Liver (tissue), 9 donors: ENCODE results near the gene PPP1R1B. TPM values are rescaled to one million over a fixed set of nuclear protein-coding genes. Genes with fewer than 3 reads are reported as not detected.

Source experiments
- DNase-seq: peaks from one replicate; pipeline ENCODE4 v3.0.0-alpha.2; 2017; ENCODE audit warnings: low spot score
- H3K27ac ChIP-seq, 2 donors: one replicate each; pipeline ENCODE4 v1.7.0; 2013; ENCODE audit warnings: inconsistent platforms in 2 of 2, low read length in 2 of 2, control low read depth in 1 of 2, low read depth in 1 of 2, mild to moderate bottlenecking in 1 of 2
- H3K27me3 ChIP-seq, 4 donors: one replicate each; pipeline versions ENCODE4 v1.6.1 to v1.7.0; 2013; ENCODE audit warnings: low read length in 3 of 4, inconsistent platforms in 1 of 4, mild to moderate bottlenecking in 1 of 4, moderate library complexity in 1 of 4; ENCODE audit not compliant: control insufficient read depth in 4 of 4, insufficient read depth in 4 of 4
- H3K36me3 ChIP-seq, 4 donors: one replicate each; pipeline versions ENCODE4 v1.6.1 to v1.7.0; 2013; ENCODE audit warnings: low read length in 3 of 4, mild to moderate bottlenecking in 3 of 4, low read depth in 1 of 4, moderate library complexity in 1 of 4; ENCODE audit not compliant: control insufficient read depth in 4 of 4, insufficient read depth in 3 of 4
- H3K4me1 ChIP-seq, 4 donors: one replicate each; pipeline versions ENCODE4 v1.6.1 to v1.7.0; 2013; ENCODE audit warnings: low read length in 3 of 4, mild to moderate bottlenecking in 3 of 4, moderate library complexity in 1 of 4; ENCODE audit not compliant: control insufficient read depth in 4 of 4, insufficient read depth in 4 of 4
- H3K4me3 ChIP-seq, 3 donors: one replicate each; pipeline versions ENCODE4 v1.6.1 to v1.7.0; 2013; ENCODE audit warnings: low read length in 3 of 3, control low read depth in 1 of 3, low read depth in 1 of 3, mild to moderate bottlenecking in 1 of 3
- H3K9ac ChIP-seq, 2 donors: one replicate each; pipeline ENCODE4 v1.7.0; 2013; ENCODE audit warnings: low read length in 2 of 2, mild to moderate bottlenecking in 2 of 2, moderate library complexity in 2 of 2, control low read depth in 1 of 2, low read depth in 1 of 2
- H3K9me3 ChIP-seq, 4 donors: one replicate each; pipeline versions ENCODE4 v1.6.1 to v1.7.0; 2013; ENCODE audit warnings: low read length in 3 of 4; ENCODE audit not compliant: control insufficient read depth in 4 of 4
- EGR1 ChIP-seq, 2 donors: IDR thresholded peaks; 2 replicates each; pipeline ENCODE4 v1.6.1; 2016 to 2018; ENCODE audit warnings: antibody characterized with exemption in 2 of 2, low read depth in 2 of 2
- FOXA1 ChIP-seq: IDR thresholded peaks from 2 replicates; pipeline ENCODE4 v1.6.1; 2016; ENCODE audit warnings: antibody characterized with exemption
- FOXA2 ChIP-seq: IDR thresholded peaks from 2 replicates; pipeline ENCODE4 v1.6.1; 2016; ENCODE audit warnings: antibody characterized with exemption
- GABPA ChIP-seq, 2 donors: IDR thresholded peaks in 1 of 2; conservative IDR thresholded peaks in 1 of 2; 2 replicates each; pipeline ENCODE4 v1.6.1; 2016; ENCODE audit warnings: antibody characterized with exemption in 2 of 2, mild to moderate bottlenecking in 1 of 2, moderate library complexity in 1 of 2
- HNF4A ChIP-seq, 2 donors: conservative IDR thresholded peaks; 2 replicates each; pipeline ENCODE4 v1.6.1; 2016; ENCODE audit warnings: antibody characterized with exemption in 2 of 2, mild to moderate bottlenecking in 2 of 2
- HNF4G ChIP-seq: IDR thresholded peaks from 2 replicates; pipeline ENCODE4 v1.6.1; 2016; ENCODE audit warnings: antibody characterized with exemption
- JUND ChIP-seq, 2 donors: IDR thresholded peaks; 2 replicates each; pipeline ENCODE4 v1.6.1; 2016; ENCODE audit warnings: antibody characterized with exemption in 2 of 2
- NR2F2 ChIP-seq: IDR thresholded peaks from 2 replicates; pipeline ENCODE4 v1.6.1; 2016; ENCODE audit warnings: antibody characterized with exemption
- RAD21 ChIP-seq, 2 donors: IDR thresholded peaks; 2 replicates each; pipeline ENCODE4 v1.6.1; 2016; ENCODE audit warnings: antibody characterized with exemption in 2 of 2, mild to moderate bottlenecking in 2 of 2
- SP1 ChIP-seq: IDR thresholded peaks from 2 replicates; pipeline ENCODE4 v1.6.1; 2018; ENCODE audit warnings: antibody characterized with exemption, mild to moderate bottlenecking
- YY1 ChIP-seq: IDR thresholded peaks from 2 replicates; pipeline ENCODE4 v1.6.1; 2016; ENCODE audit warnings: antibody characterized with exemption, mild to moderate bottlenecking
- WGBS: extraction: QIAGEN DNeasy Blood & Tissue Kit; methylation state at CpG from one replicate; pipeline ENCODE4 v1.1.7; 2013; 5-methylcytosine and 5-hydroxymethylcytosine counted together
- polyA plus RNA-seq, 2 donors: library from polyadenylated mRNA; stranded (reverse) in 1 of 2; unstranded in 1 of 2; fragments of 200-250 nt in 1 of 2; fragments of >200 nt in 1 of 2; fragmentation: Nextera tagmentation in 1 of 2; extraction: Ambion mirVana in 1 of 2; gene quantifications; one replicate each; pipeline versions ENCODE4 v1.2.1 to v1.2.3, GENCODE V29; 2013 to 2015
- total RNA-seq, 2 donors: library from RNA; depleted of rRNA; stranded (reverse); fragments of >200 nt; gene quantifications; one replicate each; pipeline ENCODE4 v1.2.3, GENCODE V29; 2014
- TF ChIP-seq, protein P1 (sequence below): IDR thresholded peaks from 2 replicates; pipeline ENCODE4 v1.6.1; 2016; ENCODE audit warnings: antibody characterized with exemption
- TF ChIP-seq, protein P2 (sequence below): IDR thresholded peaks from 2 replicates; pipeline ENCODE4 v1.6.1; 2016; ENCODE audit warnings: antibody characterized with exemption
- TF ChIP-seq, protein P3 (sequence below): IDR thresholded peaks from 2 replicates; pipeline ENCODE4 v1.6.1; 2016; ENCODE audit warnings: antibody characterized with exemption, mild to moderate bottlenecking
- donor health status: healthy.
- donor health status: healthy.
- donor health status: healthy.
- donor health status: healthy.
- donor health status: healthy.

PPP1R1B gene
- total and polyA plus RNA-seq, 4 donors: 0.14 TPM; not detected in 3

DNA sequence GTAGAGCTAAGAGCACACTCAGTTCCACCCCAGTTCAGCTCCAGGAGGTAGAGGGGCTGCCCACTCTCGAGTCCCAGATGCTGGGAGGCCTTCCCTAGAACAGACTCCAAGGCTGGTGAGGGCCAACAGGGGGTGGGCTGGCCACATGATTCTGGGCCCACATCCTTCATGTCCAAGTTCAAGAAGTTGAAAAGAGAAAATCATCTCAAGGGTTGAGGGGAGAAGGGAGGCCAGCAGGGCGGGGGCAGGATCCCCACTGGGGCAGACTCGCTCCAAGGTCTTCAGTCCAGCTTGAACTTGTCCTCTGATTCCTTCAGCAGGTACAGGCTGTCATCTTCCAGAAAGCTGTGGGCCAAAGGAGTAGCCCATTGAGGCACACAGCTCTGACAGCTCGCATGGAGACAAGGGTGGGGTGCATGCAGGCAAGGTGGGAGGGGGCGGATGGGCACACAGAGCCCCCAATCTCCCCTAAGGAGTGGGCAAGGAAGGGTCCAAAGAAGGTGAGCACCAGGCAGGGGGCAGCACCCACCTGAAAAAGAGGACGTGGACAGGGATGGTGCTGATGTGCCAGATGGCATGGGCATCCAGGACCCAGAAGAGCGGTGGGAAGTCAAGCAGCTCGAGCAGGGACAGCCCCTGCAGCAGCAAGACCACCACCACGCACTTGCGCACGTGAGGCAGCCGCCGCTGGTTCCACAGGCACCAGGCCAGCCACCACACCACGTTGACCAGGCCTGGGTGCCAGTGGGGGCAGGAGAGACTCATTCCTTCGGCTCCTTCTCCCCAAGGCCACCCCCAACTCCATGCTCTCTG lies 46.0 kb downstream of the PPP1R1B start:
- no peak overlapping the region for H3K9ac ChIP-seq
- no peak overlapping the region for H3K27ac ChIP-seq
- TF ChIP-seq HNF4A (conservative IDR thresholded peaks at IDR 0.05) (no peak), EGR1 (IDR thresholded peaks at IDR 0.05; ENCODE audit: low read depth in 2 of 2) (no peak), NR2F2 (no peak), YY1 (no peak), FOXA1 (no peak), GABPA (IDR thresholded peaks at IDR 0.05 in 1 of 2, conservative IDR thresholded peaks at IDR 0.05 in 1 of 2) (no peak), HNF4G (no peak)
- TF ChIP-seq, protein P1, sequence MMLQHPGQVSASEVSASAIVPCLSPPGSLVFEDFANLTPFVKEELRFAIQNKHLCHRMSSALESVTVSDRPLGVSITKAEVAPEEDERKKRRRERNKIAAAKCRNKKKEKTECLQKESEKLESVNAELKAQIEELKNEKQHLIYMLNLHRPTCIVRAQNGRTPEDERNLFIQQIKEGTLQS: no peak
- no peaks in the 10 kb centered on the region for H3K27me3 ChIP-seq
- no peak for DNase-seq
- H3K4me1 ChIP-seq: peaks cover 0 to 14% (median 8%) of the 10 kb centered on the region in 4 donors
- H3K4me3 ChIP-seq: no peak overlapping the region
- H3K36me3 ChIP-seq: no peaks in the 10 kb centered on the region
- no peaks in the 10 kb centered on the region for H3K9me3 ChIP-seq
- WGBS: 85% methylated on average over 15 of the region's 15 CpGs

DNA sequence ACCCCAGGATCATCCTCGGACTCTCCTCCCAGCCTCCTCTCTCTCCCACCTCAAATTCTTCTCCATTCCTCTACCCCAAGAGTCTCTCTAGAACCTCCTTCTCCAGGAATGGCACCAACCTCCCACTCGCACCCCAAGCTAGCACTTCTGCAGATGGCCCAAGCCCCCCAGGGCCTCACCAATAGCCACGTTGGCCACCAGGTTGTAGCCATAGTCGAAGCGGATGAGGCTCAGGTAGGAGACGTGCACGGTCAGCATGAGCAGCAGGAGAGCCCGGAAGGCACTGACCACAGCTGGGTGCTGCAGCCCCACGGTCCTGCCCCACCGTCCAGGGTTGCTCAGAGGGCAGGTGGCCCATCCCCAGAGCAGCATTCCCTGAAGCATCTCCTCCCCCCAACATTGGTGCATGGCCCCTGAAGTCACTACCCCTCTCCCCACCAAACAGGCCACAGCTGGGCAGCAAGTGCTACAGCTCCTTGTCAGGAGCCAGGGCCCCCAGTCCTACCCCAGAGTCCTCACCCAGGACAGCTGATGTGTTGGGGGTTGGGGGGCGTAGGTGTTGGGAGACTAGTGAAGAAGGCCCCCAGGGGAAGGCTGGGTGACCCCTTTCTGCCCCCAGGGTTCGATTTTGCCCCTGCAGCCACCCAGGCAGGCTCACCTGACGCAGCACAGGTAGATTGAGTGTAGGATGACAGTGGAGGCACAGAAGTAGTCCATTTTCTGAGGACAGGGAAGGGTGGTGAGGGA lies 46.8 kb downstream of the PPP1R1B start:
- no peak for DNase-seq
- 84% methylated on average over 13 of the region's 13 CpGs for WGBS
- Histone ChIP-seq H3K36me3 (no peaks in the 10 kb centered on the region), H3K27ac (no peak overlapping the region), H3K9ac (no peak overlapping the region), H3K4me3 (no peak overlapping the region), H3K4me1 (peaks cover 0 to 13% (median 2%) of the 10 kb centered on the region in 4 donors), H3K27me3 (no peaks in the 10 kb centered on the region), H3K9me3 (no peaks in the 10 kb centered on the region)
- no peak for TF ChIP-seq RAD21 (IDR thresholded peaks at IDR 0.05)
- TF ChIP-seq GABPA (IDR thresholded peaks at IDR 0.05 in 1 of 2, conservative IDR thresholded peaks at IDR 0.05 in 1 of 2): no peak
- no peak for TF ChIP-seq JUND (IDR thresholded peaks at IDR 0.05)
- TF ChIP-seq SP1: no peak
- TF ChIP-seq, protein P2, sequence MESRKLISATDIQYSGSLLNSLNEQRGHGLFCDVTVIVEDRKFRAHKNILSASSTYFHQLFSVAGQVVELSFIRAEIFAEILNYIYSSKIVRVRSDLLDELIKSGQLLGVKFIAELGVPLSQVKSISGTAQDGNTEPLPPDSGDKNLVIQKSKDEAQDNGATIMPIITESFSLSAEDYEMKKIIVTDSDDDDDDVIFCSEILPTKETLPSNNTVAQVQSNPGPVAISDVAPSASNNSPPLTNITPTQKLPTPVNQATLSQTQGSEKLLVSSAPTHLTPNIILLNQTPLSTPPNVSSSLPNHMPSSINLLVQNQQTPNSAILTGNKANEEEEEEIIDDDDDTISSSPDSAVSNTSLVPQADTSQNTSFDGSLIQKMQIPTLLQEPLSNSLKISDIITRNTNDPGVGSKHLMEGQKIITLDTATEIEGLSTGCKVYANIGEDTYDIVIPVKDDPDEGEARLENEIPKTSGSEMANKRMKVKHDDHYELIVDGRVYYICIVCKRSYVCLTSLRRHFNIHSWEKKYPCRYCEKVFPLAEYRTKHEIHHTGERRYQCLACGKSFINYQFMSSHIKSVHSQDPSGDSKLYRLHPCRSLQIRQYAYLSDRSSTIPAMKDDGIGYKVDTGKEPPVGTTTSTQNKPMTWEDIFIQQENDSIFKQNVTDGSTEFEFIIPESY: no peak
- no peak for TF ChIP-seq YY1
- TF ChIP-seq, protein P3, sequence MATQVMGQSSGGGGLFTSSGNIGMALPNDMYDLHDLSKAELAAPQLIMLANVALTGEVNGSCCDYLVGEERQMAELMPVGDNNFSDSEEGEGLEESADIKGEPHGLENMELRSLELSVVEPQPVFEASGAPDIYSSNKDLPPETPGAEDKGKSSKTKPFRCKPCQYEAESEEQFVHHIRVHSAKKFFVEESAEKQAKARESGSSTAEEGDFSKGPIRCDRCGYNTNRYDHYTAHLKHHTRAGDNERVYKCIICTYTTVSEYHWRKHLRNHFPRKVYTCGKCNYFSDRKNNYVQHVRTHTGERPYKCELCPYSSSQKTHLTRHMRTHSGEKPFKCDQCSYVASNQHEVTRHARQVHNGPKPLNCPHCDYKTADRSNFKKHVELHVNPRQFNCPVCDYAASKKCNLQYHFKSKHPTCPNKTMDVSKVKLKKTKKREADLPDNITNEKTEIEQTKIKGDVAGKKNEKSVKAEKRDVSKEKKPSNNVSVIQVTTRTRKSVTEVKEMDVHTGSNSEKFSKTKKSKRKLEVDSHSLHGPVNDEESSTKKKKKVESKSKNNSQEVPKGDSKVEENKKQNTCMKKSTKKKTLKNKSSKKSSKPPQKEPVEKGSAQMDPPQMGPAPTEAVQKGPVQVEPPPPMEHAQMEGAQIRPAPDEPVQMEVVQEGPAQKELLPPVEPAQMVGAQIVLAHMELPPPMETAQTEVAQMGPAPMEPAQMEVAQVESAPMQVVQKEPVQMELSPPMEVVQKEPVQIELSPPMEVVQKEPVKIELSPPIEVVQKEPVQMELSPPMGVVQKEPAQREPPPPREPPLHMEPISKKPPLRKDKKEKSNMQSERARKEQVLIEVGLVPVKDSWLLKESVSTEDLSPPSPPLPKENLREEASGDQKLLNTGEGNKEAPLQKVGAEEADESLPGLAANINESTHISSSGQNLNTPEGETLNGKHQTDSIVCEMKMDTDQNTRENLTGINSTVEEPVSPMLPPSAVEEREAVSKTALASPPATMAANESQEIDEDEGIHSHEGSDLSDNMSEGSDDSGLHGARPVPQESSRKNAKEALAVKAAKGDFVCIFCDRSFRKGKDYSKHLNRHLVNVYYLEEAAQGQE: no peak
- no peak for TF ChIP-seq FOXA2
